ENCODE measurements around the gene ROM1. TPM values are rescaled to one million over a fixed set of nuclear protein-coding genes. Genes with fewer than 3 reads are reported as not detected.
"Not testable (repeated sequence)": the region's sequence is repeated elsewhere in the genome, so short reads cannot be mapped to it uniquely, and the experiment has no call there.

The ROM1 gene
- total RNA-seq, 1 donor from 2014 or later = 1.6 TPM

DNA sequence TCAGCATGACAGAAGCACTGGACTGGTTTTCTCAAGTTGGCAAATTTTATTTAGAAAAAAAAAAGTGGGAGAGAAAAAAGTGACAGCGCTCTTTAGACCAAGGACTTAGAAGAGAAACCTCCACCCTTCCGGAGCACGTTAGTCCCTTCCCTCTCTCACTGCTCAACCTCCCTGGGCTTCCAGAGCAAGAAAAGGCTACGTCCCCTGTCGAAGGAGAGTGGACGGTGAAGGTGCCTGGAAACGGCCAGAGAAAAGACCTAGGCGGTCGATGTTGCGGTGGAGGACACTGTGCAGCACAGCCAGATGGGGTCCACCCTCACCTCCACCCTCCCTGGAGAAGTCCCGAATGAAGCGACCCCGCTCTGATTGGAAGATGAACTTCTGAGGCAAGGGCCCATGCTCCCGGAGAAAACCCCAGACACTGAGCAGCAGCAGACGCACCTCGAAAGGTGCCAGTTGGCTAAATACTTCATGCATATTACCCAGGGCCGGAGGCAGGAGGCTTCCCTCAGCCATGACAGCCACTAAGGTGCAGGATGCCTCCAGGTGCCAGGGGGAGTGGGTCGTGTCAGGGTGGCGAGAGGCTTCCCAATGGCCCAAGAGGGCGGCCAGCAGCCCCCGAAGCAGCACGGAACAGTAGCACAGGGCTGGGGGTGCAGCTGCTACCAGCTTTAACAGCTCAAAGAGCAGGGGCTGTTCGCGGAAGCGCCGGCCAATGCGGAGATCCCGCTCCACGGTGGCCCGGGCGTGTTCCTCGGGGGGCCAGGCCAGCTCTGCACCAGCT is 34.0 kb downstream of the ROM1 start:
- Histone ChIP-seq H3K9ac (ENCODE audit: low read depth in 1 of 3, low read length in 3 of 3) (peak overlapping the region; percentile 20 to 60 (median 29)), H3K27me3 (ENCODE audit: control insufficient read depth in 3 of 3, insufficient read depth in 3 of 3, low read length in 3 of 3) (no peaks in the 10 kb centered on the region), H3K4me3 (ENCODE audit: low read length in 3 of 3) (peak overlapping the region; percentile 56 to 60 (median 59)), H3K9me3 (ENCODE audit: control insufficient read depth in 3 of 3, low read length in 3 of 3) (no peaks in the 10 kb centered on the region), H3K4me1 (ENCODE audit: control insufficient read depth in 3 of 3, insufficient read depth in 3 of 3, low read length in 3 of 3) (peaks cover 27 to 36% (median 29%) of the 10 kb centered on the region in 3 donors), H3K27ac (ENCODE audit: low read depth, low read length) (peak overlapping the region; percentile 1), H3K36me3 (ENCODE audit: control insufficient read depth in 3 of 3, insufficient read depth in 3 of 3, low read length in 3 of 3) (peaks cover 25 to 39% (median 26%) of the 10 kb centered on the region in 3 donors)

DNA sequence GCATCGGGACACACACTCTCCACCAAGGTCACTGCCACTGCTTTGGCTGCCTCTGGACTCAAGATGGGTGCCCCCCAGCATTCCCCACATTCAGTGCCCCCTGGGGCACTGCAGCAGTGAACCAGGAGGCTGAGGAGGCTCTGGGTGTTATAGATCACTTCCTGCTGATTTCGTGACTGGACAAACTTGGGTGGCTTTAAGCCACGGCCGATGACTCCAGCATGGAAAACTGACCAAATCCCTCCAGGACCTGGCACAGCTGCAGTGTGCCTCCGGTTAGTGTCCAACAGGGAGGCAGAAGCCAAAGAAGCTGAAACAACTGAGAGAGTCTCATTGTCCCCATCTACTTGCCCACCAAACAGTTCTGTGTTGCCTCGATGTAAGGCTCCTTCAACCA is 34.5 kb downstream of the ROM1 start:
- H3K27ac ChIP-seq (ENCODE audit: low read depth, low read length) = no peak overlapping the region
- no peaks in the 10 kb centered on the region for H3K27me3 ChIP-seq (ENCODE audit: control insufficient read depth in 3 of 3, insufficient read depth in 3 of 3, low read length in 3 of 3)
- H3K9me3 ChIP-seq (ENCODE audit: control insufficient read depth in 3 of 3, low read length in 3 of 3) = no peaks in the 10 kb centered on the region
- H3K36me3 ChIP-seq (ENCODE audit: control insufficient read depth in 3 of 3, insufficient read depth in 3 of 3, low read length in 3 of 3) = peaks cover 25 to 38% (median 26%) of the 10 kb centered on the region in 3 donors
- H3K4me3 ChIP-seq (ENCODE audit: low read length in 3 of 3) = no peak overlapping the region
- H3K9ac ChIP-seq (ENCODE audit: low read depth in 1 of 3, low read length in 3 of 3) = no peak overlapping the region
- H3K4me1 ChIP-seq (ENCODE audit: control insufficient read depth in 3 of 3, insufficient read depth in 3 of 3, low read length in 3 of 3) = peaks cover 33 to 40% (median 35%) of the 10 kb centered on the region in 3 donors

DNA sequence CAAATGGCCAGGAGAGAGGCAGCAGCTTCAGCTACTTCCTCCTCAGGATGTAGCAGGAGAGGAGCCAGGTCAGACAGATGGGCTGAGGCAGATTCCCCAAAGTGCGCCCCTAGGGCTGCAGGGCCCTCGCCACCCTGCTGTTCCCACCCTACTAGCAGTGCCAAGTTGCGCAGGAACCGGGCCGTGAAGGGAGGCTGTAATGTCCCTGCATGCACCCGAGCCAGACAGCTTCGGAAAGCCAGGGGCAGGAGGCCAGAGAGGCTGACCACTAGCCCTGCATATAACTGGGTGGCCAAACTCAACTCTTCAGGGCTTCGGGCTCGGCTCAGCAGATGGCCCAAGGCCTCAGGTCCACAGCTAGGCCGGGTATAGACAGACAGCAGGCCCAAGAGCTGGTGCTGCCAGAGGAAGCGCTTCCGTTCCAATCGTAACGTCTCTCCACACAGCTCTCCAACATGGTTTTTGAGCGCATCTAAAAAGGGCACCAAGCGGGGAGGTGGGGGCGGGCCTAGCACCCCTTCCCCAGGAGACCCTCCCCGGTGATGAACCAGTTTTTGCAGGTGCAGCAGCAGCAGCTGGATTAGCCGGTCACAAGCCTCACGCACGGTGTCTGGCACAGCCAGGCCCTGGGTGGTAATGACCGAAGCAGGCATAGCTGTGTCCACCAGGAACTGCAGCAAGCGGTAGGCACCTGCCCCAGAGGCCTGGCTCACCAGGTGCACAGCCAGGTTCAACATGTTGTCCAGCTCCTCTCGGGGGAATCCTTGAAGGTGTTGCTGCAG is 35.3 kb downstream of the ROM1 start:
- Histone ChIP-seq H3K9ac (ENCODE audit: low read depth in 1 of 3, low read length in 3 of 3) (no peak overlapping the region), H3K9me3 (ENCODE audit: control insufficient read depth in 3 of 3, low read length in 3 of 3) (no peaks in the 10 kb centered on the region), H3K4me1 (ENCODE audit: control insufficient read depth in 3 of 3, insufficient read depth in 3 of 3, low read length in 3 of 3) (peaks cover 34 to 44% (median 39%) of the 10 kb centered on the region in 3 donors), H3K4me3 (ENCODE audit: low read length in 3 of 3) (no peak overlapping the region), H3K27ac (ENCODE audit: low read depth, low read length) (no peak overlapping the region), H3K27me3 (ENCODE audit: control insufficient read depth in 3 of 3, insufficient read depth in 3 of 3, low read length in 3 of 3) (no peaks in the 10 kb centered on the region), H3K36me3 (ENCODE audit: control insufficient read depth in 3 of 3, insufficient read depth in 3 of 3, low read length in 3 of 3) (peaks cover 25 to 33% (median 26%) of the 10 kb centered on the region in 3 donors)

DNA sequence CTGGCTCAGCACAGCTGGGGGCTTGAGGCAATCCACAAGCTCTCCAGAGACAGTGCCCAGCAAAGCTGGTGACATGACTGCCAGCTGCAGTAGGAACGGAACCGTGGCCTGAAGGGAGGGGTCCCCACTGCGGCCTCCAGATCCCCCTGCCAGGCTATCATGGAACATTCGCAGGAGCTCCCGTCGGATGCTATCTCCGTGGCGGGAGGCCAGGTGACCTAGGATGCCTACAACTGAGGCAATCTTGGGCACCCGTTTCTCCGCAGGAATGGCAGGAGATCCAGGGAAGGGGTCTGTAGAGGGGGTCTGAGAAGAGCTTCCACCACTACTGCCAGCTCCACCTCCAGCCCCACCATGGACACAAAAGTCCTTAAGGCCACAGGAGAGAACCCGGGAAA is 35.9 kb downstream of the ROM1 start:
- Histone ChIP-seq H3K4me1 (ENCODE audit: control insufficient read depth in 3 of 3, insufficient read depth in 3 of 3, low read length in 3 of 3) (peaks cover 34 to 44% (median 42%) of the 10 kb centered on the region in 3 donors), H3K4me3 (ENCODE audit: low read length in 3 of 3) (no peak overlapping the region), H3K27me3 (ENCODE audit: control insufficient read depth in 3 of 3, insufficient read depth in 3 of 3, low read length in 3 of 3) (no peaks in the 10 kb centered on the region), H3K9me3 (ENCODE audit: control insufficient read depth in 3 of 3, low read length in 3 of 3) (no peaks in the 10 kb centered on the region), H3K9ac (ENCODE audit: low read depth in 1 of 3, low read length in 3 of 3) (no peak overlapping the region), H3K36me3 (ENCODE audit: control insufficient read depth in 3 of 3, insufficient read depth in 3 of 3, low read length in 3 of 3) (peaks cover 25 to 33% (median 26%) of the 10 kb centered on the region in 3 donors), H3K27ac (ENCODE audit: low read depth, low read length) (no peak overlapping the region)

DNA sequence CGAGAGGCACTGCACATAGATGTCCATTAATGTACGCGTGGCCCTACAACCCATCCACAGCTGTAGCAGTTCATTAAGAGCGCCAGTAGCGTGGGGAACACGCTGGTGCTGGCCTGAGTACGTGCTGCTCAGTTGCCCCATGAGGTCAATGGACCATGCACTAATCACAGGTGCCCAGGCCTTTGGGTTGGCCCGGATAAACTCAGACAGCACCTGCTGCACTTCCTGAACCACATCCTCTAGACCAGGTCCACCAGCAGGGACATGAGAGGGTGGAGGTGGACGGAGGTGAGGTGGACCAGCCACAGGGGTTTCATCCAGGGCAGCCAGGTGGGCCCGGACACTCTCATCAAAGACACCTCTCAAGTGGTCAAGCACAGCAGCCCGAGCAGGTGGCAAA is 36.4 kb downstream of the ROM1 start:
- H3K27me3 ChIP-seq (ENCODE audit: control insufficient read depth in 3 of 3, insufficient read depth in 3 of 3, low read length in 3 of 3) = no peaks in the 10 kb centered on the region
- peaks cover 22 to 28% (median 22%) of the 10 kb centered on the region in 3 donors for H3K36me3 ChIP-seq (ENCODE audit: control insufficient read depth in 3 of 3, insufficient read depth in 3 of 3, low read length in 3 of 3)
- no peak overlapping the region for H3K4me3 ChIP-seq (ENCODE audit: low read length in 3 of 3)
- no peak overlapping the region for H3K27ac ChIP-seq (ENCODE audit: low read depth, low read length)
- H3K9me3 ChIP-seq (ENCODE audit: control insufficient read depth in 3 of 3, low read length in 3 of 3) = no peaks in the 10 kb centered on the region
- peaks cover 30 to 42% (median 41%) of the 10 kb centered on the region in 3 donors for H3K4me1 ChIP-seq (ENCODE audit: control insufficient read depth in 3 of 3, insufficient read depth in 3 of 3, low read length in 3 of 3)
- H3K9ac ChIP-seq (ENCODE audit: low read depth in 1 of 3, low read length in 3 of 3) = no peak overlapping the region

DNA sequence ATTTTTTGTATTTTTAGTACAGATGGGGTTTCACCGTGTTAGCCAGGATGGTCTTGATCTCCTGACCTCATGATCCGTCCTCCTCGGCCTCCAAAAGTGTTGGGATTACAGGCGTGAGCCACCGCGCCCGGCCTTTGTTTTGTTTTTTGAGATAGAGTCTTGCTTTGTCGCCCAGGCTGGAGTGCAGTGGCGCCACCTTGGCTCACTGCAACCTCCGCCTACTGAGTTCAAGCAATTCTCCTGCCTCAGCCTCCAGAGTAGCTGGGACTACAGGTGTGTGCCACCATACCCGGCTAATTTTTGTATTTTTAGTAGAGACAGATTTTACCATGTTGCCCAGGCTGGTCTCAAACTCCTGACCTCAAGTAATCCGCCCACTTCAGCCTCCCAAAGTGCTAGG is 37.2 kb downstream of the ROM1 start:
- not testable (repeated sequence) for H3K9me3 ChIP-seq (ENCODE audit: control insufficient read depth in 3 of 3, low read length in 3 of 3); H3K9ac ChIP-seq (ENCODE audit: low read depth in 1 of 3, low read length in 3 of 3); H3K27me3 ChIP-seq (ENCODE audit: control insufficient read depth in 3 of 3, insufficient read depth in 3 of 3, low read length in 3 of 3); H3K4me3 ChIP-seq (ENCODE audit: low read length in 3 of 3); H3K27ac ChIP-seq (ENCODE audit: low read depth, low read length)
- Histone ChIP-seq H3K36me3 (ENCODE audit: control insufficient read depth in 3 of 3, insufficient read depth in 3 of 3, low read length in 3 of 3) (peaks cover 22% of the 10 kb centered on the region in 3 donors), H3K4me1 (ENCODE audit: control insufficient read depth in 3 of 3, insufficient read depth in 3 of 3, low read length in 3 of 3) (peaks cover 25 to 36% (median 35%) of the 10 kb centered on the region in 3 donors)

DNA sequence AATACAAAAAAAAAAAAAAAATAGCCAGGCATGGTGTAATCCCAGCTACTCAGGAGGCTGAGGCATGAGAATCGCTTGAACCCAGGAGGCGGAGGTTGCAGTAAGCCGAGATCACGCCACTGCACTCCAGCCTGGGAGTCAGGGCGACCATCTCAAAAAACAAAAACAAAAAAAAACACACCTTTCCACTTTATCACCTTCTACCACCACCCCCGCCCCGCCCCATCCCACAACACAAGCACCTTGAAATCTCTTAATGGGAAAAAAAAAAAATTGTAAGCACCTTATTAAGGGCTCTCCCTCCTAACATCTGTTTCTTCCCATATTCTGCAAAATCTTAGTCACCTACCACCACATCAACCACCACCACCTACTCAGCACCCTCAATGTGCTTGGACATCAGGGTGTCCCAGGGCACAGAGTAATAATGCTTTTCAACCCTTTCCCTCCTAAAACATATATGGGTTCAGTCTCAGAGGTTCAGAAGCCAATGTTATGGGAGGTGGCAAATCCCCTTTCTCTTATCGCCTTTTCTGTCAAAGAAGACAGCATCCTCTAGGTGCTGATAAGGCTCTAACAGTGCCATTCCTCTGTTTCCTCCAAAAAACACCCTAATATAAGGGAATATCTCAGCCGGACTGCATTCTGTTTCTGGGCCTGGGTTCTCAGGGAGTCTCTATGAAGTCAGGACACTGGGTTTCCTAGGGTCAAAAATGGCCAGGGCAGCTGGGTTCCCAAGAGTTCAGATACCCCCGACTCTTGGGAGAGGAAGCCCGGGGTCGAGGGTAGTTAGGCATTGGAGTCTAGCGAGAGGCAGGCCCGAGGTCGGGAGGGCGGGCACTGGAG is 39.3 kb downstream of the ROM1 start:
- Histone ChIP-seq H3K9me3 (ENCODE audit: control insufficient read depth in 3 of 3, low read length in 3 of 3) (no peaks in the 10 kb centered on the region), H3K9ac (ENCODE audit: low read depth in 1 of 3, low read length in 3 of 3) (peak overlapping the region; percentile 97 to 99 (median 98)), H3K4me1 (ENCODE audit: control insufficient read depth in 3 of 3, insufficient read depth in 3 of 3, low read length in 3 of 3) (peaks cover 12 to 23% (median 20%) of the 10 kb centered on the region in 3 donors), H3K27ac (ENCODE audit: low read depth, low read length) (peak overlapping the region; percentile 91), H3K36me3 (ENCODE audit: control insufficient read depth in 3 of 3, insufficient read depth in 3 of 3, low read length in 3 of 3) (peaks cover 22% of the 10 kb centered on the region in 3 donors), H3K4me3 (ENCODE audit: low read length in 3 of 3) (peak overlapping the region; percentile 85 to 93 (median 91)), H3K27me3 (ENCODE audit: control insufficient read depth in 3 of 3, insufficient read depth in 3 of 3, low read length in 3 of 3) (no peaks in the 10 kb centered on the region)

DNA sequence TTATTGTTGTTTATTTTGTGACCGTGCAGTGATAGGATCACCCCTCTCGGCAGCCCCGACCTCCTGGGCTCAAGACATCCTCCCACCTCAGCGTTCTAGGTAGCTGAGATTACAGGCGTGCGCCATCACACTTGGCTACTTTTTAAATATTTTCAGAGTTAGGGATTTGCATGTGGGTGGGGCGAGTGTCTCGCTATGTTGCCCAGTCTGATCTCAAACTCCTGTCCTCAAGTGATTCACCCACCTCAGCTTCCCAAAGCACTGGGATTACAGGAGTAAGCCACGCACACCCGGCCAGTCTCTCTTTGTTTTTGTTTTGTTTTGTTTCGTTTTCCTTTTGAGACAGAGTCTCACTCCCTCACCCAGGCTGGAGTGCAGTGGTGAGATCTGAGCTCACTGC is 41.2 kb downstream of the ROM1 start:
- no peak overlapping the region for H3K9ac ChIP-seq (ENCODE audit: low read depth in 1 of 3, low read length in 3 of 3)
- no peak overlapping the region for H3K27ac ChIP-seq (ENCODE audit: low read depth, low read length)
- H3K4me1 ChIP-seq (ENCODE audit: control insufficient read depth in 3 of 3, insufficient read depth in 3 of 3, low read length in 3 of 3) = peaks cover 11 to 18% (median 12%) of the 10 kb centered on the region in 3 donors
- H3K9me3 ChIP-seq (ENCODE audit: control insufficient read depth in 3 of 3, low read length in 3 of 3) = no peaks in the 10 kb centered on the region
- no peaks in the 10 kb centered on the region for H3K27me3 ChIP-seq (ENCODE audit: control insufficient read depth in 3 of 3, insufficient read depth in 3 of 3, low read length in 3 of 3)
- H3K4me3 ChIP-seq (ENCODE audit: low read length in 3 of 3) = no peak overlapping the region
- H3K36me3 ChIP-seq (ENCODE audit: control insufficient read depth in 3 of 3, insufficient read depth in 3 of 3, low read length in 3 of 3) = peaks cover 4 to 6% (median 5%) of the 10 kb centered on the region in 3 donors

DNA sequence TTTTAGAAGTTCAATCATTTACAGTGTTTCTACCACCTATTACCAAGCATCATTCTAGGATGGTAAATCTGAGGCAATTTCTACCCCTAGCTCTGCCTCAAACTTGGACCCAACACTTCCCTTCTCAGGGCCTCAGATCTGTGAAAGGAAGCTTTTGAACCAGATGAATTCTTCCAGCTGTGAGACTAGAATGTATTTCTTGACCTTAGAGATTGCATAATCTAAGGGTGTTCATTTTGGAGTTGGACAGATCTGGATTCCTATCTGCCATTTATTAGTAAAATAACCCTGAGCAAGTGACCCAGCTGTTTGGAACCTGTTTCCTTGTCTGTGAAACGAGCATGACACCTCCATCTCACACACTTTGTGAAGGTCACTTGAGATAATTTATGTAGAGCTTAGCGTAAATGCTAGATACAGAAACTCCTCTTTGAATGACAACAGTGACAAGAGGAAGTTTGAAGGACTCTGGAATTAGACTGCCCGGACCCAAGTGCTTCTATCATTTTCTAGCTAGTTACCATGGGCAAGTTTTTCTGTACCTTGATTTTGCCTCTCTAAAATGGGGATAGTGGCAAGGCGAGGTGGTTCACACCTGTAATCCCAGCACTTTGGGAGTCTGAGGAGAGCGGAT is 43.9 kb downstream of the ROM1 start:
- H3K36me3 ChIP-seq (ENCODE audit: control insufficient read depth in 3 of 3, insufficient read depth in 3 of 3, low read length in 3 of 3) = no peaks in the 10 kb centered on the region
- H3K9ac ChIP-seq (ENCODE audit: low read depth in 1 of 3, low read length in 3 of 3) = no peak overlapping the region
- no peaks in the 10 kb centered on the region for H3K27me3 ChIP-seq (ENCODE audit: control insufficient read depth in 3 of 3, insufficient read depth in 3 of 3, low read length in 3 of 3)
- H3K27ac ChIP-seq (ENCODE audit: low read depth, low read length) = no peak overlapping the region
- H3K4me3 ChIP-seq (ENCODE audit: low read length in 3 of 3) = no peak overlapping the region
- no peaks in the 10 kb centered on the region for H3K9me3 ChIP-seq (ENCODE audit: control insufficient read depth in 3 of 3, low read length in 3 of 3)
- peaks cover 7 to 14% (median 9%) of the 10 kb centered on the region in 3 donors for H3K4me1 ChIP-seq (ENCODE audit: control insufficient read depth in 3 of 3, insufficient read depth in 3 of 3, low read length in 3 of 3)
